GM19328 (cell line): Measurements from ENCODE around the gene ZNF76.

Experiments
- ATAC-seq: cut with Tn5 transposase; IDR thresholded peaks from one replicate; pipeline ENCODE4 v1.9.1; 2021; ENCODE audit warnings: mild to moderate bottlenecking, moderate library complexity; ENCODE audit not compliant: unreplicated experiment

Gene ZNF76

DNA sequence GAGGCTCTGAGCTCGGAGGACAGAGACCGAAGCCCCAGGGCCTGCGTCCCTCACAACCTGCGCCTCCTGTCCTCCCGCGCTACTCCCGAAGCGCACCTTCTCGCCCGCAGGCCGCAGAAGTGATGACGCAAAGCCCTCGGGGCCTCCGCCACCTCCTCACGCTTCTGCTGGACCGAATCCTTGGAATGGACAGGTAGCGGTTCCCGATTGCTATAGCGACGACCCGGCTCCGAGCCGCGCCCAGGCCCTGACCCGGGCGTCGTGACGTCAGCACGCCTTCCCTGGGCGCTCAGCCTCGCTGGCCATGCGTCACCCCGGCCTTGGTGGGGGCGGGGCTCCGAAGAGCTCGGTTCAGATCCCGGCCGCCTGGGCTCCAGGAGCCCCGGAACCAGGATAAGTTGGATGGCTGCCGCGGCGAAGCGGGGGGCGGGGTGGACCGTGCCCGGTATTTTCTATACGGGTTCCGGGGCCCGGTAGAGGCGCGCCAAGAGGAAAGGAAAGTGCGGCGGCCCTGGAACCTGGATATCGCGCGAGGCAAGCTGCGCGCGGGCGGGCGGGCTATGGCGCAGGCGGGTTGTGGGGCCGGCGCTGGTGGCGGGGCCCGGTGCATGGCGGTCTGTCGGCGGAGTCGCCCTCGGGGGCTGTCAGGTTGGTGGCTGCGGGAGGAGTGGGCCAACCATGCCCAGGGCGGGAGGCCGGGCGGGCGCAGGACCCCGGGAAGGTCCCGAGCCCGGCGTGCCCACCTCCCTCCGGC, at the start of gene ZNF76:
ZNF76 (plus strand) TSS at position 542 of the 754 bp plus-strand sequence. CDS start 21,417 bp downstream, outside the sequence.
- peak; percentile 87 for ATAC-seq

DNA sequence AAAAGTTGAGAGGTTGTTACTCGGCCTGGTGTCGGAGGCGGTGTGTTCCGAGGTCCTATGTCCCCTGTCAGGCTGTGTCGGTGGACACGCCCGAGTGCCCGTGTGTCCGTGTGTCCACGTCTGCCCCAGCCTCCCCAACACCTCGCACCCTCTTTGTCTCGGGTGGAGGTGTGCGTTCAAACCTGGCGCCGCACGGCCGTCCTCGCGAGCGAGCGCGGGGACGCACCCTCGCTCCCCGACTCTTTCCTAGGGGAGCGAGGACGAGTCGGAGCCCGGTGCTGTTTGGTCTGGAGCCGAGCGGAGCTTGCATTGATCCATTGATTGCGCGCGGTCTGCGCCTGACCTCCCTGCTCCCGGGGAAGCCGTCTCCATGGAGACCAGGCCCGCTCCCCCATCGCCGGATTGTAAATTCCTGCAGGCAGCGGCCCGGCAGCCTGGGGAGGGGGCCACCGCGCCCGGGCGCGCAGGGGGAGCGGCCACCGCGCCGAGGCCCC, 46.2 kb upstream of the ZNF76 start:
- ATAC-seq = no peak

DNA sequence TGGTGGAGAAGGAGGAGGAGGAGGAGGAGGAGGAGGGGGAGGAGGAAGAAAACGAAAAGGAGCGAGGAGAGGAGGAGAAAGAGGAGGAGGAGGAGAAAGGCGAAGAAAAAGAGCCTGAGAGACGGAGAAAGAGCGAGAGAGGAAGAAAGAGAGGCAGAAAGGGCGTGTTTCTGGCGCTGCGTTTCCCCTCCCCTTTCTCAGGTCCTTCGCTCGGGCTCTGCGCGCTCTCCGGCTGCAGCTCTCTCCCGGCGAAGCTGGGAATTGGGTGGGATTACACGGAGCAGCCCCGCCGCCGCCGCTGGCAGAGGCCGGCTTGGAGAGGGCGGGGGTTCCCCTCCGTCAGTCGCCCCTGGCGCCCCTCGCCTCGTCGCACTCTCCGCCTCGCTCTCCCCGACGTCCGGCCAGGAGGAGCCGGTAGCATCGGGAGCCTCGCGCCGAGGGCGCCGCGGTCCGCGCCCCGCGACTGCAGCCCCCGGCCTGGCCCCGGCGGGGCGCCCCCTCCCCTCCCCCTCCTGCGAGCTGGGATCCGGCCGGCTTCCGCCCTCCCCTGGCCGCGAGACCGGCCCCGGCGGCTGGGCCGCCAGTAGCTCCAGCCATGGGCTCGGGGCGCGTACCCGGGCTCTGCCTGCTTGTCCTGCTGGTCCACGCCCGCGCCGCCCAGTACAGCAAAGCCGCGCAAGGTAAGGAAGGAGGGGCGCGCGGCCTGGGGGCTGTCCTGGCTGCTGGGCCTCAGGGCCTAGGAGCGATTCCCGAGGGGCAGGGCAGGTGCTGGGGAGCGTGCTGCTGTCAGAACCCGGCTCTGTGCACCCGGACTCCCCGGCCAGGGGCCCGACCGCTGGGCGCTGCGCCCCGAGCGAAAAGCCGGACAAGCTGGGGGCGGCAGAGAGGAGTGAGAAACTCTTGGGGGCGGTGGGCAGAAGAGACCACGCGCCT, 45.4 kb upstream of the ZNF76 start, which contains the start of gene SCUBE3:
SCUBE3 (plus strand) TSS at position 133 of the 933 bp plus-strand sequence; CDS start at position 596, 463 bp downstream.
- no peak for ATAC-seq

DNA sequence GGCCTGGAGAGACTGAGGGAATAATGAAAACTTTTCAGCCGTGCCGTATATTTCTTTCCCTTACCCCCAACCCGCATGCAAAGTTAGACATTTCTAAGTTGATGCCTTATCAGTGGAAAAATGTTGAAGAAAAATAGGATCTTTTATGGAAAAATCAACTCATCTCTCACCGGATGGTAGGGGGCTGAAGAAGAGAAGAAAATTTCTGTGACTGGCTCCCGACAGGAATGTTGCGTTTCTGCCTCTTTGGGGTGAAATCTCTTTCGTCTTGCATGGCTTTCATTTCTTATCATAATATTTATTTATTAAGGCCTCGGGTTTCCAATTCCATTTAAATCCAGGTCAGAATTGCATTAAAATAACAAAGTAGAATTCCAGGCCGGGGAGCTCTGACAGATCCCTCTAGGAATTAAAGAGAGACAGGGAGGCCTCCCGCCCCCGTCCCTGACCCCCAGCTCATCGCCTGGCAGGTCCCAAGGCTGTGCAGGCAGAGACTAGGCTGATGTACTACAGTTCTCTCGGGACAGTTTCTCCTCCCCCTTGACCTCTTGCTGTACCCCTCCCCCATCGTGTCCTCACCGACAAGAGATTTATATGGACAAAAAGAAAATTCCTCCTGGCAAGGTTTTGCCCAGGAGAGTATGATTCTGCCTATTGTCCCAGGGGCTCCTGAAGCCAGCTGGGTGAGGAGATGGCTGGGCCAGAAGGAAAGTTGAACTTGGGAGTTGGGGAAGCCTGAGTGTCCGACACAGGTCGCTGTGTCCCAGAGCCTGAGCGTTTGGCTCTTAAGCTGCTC, 44.5 kb upstream of the ZNF76 start:
- no peak for ATAC-seq

DNA sequence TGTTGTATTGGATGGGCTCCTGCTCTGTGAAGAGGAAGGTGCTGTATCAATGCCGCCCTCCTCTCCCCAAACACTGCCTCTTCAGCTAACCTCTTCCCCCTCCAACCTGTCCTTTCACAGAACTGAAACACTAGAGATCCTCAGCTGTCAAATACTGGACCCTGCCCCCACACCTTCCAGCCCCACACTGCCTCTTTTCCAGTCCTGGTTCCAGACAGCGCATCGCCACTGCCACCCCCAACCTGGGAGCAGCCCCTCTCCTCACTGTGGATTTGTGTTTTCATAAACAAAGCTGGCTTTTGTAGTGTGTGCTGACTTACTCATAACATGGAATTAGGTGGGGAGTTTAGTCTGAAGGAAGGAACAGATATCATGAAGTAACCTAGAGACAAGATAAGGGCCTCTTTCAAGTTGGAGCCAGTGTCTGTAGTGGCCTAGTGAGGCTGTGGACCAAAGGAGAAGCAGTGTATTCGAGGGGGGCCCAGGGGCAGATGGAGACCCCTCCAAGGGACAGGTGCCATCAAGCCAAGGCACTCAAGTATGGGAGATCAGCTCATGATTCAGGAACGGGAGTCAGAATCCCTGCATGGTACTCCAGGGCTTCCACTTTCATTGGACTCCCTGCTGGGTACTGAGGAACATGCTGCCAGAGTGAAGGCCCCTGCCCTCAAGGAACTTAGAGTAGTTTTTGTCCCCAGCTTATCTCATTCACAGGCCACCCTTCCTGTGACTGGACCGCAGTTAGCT, 43.7 kb upstream of the ZNF76 start:
- no peak for ATAC-seq

DNA sequence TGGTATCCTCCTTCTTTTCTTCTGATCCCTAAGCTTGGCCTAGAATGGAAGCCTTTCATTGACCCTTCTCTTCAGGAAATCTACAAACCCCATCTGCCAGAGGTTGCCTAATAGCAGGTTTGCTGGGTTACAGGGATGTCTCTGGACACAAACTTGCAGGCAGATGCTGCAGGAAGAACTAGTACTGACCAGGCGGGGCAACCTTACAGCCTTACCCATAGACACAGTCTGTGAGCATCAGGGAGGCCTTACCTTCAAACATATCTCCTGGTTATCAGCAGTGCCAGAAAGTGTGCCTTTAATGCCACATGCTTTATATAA, 43.2 kb upstream of the ZNF76 start:
- no peak for ATAC-seq

DNA sequence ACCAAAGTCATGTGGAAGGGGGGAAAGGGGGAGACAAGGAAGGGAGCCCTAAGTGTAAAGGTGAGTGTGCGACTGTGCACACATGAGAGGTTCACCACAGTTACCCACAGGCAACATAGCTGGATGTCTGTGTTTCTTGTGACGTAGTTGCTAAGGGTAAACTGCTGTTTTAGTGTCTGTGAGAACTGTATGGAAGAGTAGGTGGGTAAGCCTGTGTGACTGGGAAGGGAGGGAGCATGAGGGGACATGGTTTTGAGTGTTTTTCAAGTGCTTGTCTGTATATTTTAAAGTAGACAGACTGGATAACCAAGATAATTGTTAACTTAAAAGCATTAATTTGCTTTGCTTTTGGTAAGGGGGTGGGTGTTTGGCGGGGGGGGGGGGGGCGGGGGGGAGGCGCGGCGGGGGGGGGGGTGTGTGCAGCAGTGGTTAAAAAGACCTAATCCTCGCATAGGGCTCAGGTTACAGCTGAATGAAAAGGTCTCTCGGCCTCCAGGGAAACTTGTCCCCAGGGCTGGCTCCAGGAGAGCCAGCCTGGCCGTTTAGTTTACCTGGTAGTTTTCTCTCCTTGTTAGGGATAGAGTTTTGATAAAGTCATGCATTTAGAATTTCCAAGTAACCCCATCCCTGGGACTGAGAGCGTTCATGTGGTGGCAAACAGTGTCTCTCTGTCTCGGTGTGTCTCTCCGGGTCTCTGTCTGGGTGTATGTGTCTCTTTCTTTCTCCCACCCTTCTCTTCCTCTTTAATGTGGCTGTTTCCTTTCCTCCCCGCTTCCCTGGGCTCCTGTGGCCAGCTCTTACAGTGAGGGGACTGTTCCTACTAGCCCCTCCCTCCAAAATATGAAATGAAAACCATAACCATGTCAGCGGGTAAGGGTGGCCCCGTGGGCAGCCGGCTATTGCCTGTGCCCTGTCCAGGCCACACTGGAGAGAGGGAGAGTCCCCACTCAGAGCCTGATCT, 42.4 kb upstream of the ZNF76 start:
- no peak for ATAC-seq

DNA sequence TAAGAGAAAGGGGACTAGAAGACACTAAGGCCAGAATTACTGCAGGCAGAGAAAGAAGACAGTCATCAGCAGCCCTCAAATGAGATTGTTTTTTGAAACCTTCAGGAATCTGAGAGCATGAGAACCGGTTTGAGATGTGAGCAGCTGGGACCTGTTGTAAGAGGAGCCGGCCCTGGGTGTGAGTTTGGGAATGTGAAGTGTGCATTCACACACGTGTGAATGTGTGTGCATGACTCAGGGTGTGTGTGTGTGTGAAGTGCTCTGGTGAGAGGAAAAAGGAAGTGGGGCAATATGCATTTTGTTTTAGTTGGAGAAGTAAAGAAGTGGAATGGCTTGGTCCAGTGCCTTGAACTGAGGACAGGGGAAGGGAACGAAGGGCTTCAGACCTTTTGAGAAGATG, 41.5 kb upstream of the ZNF76 start:
- ATAC-seq = no peak

DNA sequence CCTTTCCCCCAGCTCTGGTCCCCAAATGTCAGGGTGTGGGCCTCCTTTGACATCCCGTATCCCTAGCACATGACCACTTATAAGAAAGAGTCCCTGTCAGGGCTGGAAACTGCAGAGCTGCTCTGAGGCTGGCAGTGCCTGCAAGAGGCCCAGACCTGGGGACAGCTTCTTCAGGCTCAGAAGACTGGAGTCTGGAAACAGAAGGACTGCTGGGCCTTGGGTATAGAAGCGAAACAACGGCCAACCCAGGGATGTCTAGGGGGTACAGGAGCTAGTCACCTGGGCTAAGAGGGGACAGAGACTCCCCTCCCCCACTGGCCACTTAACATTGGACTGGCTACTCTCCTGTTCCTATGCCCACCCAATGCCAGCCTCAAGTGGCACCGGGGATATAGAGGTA, 41.1 kb upstream of the ZNF76 start:
- ATAC-seq = no peak

DNA sequence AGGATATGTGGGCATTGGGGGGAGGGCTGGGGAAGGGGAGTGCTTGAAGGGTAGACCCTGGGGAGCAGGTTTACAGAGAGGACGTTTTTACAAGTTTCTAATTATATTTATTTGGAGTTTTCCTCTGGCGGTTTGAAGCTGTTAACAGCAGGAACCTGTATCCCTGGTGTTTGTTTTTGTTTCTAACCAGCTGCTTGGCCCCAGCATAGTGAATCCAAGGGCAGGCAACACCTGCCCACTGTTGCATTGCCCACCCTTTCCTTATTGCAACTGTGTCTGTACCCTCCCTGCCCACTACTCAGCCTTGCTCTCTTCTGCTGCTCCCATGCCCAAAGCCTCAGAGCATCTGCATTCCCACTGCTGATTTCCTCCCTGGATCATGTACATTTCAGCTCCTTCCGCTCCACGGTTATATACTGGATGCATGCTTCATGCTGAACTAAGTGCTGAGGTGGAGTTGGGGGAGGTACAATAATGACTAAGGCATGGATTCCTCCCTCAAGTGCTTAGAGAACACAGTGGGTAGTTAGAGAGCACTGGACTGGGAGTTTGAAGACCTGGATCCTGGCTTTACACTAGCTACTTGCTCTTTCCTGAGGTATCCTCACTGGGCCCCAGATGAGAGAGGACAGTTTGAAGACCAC, 39.7 kb upstream of the ZNF76 start:
- no peak for ATAC-seq

DNA sequence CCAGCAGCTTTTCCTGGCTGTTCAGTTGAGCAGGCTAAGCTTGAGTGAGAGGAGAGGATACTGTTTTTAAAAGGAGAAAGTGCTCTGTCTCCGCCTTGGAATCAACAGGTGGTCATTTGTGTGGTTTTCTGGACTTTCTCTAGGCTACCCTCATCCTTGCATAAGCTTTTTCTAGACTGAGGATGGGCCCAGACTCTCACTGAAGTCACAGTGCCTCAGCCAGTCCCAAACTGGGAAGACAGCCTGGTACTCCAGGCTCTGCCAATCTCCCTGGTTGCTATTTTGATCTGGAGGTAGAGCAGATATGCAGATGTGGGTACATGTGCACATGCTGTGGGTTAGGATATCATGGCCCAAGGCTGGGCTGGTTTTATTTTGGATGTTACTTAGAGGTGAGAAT, 38.8 kb upstream of the ZNF76 start:
- no peak for ATAC-seq

DNA sequence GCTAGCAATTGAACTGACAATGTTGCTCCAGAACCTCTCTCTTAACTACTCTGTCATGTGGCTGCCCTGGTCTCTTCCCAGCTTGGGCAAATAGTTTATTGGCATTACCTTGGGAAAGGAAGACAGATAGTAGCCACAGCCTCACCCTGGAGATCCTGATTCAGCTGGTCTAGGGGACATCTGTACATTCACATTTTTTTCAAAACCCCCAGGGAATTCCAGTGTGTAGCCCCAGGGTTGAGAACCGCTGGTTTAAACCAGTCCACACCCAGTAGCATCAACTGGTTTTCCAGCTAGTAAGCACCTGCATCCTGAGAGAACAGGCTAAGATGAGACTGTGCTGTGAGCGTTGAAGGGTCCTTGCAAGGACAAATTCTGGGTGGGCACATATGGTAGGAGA, 36.1 kb upstream of the ZNF76 start:
- ATAC-seq = no peak

DNA sequence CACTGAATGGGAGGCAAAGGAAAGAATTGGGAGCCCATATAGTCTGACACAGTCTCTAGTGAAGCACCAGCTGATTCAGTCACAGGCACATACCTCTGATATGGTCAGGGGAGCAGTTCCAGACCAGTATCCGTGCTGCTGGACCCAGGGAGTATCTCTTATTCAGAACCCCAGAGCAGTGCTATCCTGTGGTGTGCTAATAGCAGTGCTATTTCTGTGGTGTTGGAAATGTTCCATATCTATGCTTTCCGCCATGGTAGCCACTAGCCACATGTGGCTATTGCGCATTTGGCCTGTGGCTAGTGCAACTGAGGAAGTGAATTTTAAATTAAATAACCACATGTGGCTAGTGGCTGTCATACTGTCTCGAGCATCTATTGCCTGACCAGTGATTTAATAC, 34.8 kb upstream of the ZNF76 start:
- ATAC-seq = no peak

DNA sequence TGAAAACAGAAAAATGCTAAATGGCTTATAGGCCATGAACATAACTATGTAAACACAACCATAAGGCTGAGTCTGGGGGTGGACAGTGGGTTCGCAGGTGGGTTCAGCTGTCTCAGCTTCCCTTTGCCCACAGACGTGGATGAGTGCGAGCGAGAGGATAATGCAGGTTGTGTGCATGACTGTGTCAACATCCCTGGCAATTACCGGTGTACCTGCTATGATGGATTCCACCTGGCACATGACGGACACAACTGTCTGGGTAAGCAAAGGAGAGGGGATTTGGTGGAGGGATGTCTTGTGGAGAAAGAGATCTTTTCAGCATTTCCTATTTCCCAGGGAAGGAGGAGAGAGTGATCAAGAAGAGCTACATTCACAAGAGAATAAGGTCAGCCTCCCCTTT, 31.1 kb upstream of the ZNF76 start:
- no peak for ATAC-seq

DNA sequence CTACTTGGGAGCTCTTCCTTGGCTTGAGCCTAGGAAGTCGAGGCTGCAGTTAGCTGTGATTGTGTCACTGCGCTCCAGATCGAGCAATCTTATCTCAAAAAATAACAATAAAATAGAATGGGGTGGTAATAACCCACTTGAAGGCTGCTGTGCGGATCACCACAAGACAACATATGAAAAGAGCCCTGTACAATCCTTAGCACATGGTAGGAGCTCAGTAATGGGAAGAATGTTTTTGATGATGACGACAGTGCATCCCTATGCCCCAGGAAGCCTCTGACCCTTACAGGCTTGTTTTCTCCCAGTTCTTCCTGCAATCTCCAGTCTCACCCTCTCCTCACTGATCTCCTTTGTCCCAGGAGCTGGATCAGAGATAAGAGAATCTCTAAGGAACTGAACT, 30.2 kb upstream of the ZNF76 start:
- no peak for ATAC-seq

DNA sequence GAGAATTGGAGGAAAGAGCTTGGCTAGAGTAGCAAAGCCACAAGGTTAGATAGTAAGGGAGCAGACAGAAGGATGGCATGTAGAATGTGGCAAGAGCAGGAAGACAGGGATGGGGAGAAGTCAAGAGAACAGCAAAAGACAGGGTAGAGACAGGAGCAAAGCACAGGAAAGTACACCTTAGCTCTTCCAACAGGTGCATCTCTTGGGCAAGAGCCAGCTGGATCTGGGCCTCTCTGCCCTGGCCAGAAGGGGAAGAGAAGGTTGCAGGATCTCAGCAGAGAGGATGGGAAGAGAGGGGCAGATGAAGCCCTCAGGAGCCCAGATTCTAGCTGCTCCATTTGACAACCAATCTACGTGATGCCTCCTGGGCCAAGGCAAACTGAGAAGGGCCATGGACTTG, 29.0 kb upstream of the ZNF76 start:
- no peak for ATAC-seq

DNA sequence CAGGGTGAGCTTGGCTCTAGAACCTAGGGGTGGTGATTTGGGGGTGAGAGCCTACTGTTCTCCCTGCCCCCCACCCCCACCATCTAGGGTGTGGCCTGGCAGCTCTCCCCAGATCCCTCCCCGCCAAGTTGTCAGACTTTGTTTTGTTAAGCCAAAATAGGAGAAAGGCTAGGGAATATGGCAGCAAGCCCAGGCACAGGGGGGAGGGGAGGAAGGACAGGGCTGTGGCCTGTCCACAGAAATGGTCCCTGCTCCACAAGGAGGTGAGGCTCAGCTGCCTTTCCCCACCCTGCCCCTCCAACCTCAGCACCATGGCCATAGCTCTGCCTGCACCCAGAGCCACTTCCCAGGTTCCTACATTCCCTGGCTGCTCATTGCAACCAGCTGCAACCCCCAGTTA, 28.6 kb upstream of the ZNF76 start:
- no peak for ATAC-seq

DNA sequence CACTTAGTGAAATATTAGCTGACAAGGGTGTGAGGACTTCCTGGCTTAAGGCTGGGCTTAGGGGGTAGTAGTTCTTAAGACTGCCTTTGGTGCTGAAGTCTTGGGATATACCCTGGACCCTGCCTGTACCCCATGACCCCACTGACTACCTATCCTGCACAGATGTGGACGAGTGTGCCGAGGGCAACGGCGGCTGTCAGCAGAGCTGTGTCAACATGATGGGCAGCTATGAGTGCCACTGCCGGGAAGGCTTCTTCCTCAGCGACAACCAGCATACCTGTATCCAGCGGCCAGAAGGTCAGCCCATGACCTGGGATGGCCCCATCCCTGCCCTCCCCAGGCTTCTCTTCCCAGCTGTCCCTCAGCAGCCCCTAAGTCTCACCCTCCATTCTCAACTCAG, 28.0 kb upstream of the ZNF76 start:
- ATAC-seq = no peak

DNA sequence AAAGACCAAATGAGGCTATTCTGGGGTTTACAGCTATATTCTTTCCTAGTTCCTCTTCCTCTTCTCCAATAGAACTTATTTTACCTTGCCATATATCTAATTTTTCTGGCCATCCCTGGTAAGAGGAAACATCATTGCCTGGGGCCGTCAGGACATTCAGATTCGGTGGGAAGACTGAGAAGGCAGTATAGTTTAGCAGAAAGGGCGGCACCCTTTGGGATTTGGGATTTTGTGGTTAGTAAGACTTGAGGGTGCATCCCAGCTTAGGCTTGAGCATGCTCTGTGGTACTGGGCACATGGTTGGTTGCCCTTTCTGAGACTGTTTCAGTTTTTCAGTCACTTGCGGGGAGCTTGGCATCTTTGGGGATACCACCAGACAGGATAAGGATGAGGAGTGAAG, 24.6 kb upstream of the ZNF76 start:
- ATAC-seq = no peak
